Thoracic aorta (tissue), 2 donors: ENCODE results near the gene ZBTB8OS. TPM values are rescaled to one million over a fixed set of nuclear protein-coding genes. Genes with fewer than 3 reads are reported as not detected.
"Not testable (repeated sequence)": the region's sequence is repeated elsewhere in the genome, so short reads cannot be mapped to it uniquely, and the experiment has no call there.

Experiments
- ATAC-seq: fragments of 150-250 bp; one replicate; pipeline ENCODE4 v1.8.0; 2017; ENCODE audit warnings: low read depth; ENCODE audit not compliant: insufficient number of reproducible peaks, low FRiP score
- DNase-seq: peaks from one replicate; pipeline ENCODE4 v3.0.0-alpha.2; 2020; ENCODE audit warnings: low spot score
- H3K27ac ChIP-seq, 2 donors: fragments of 200-600 bp; sonication (generic); 1 replicate in 1 of 2; 2 replicates in 1 of 2; pipeline ENCODE4 v1.5.1; 2016; ENCODE audit warnings: mild to moderate bottlenecking in 2 of 2, moderate library complexity in 2 of 2
- H3K27me3 ChIP-seq: fragments of 200-600 bp; sonication (generic); replicated peaks from 2 replicates; pipeline ENCODE4 v1.6.0; 2016; ENCODE audit warnings: mild to moderate bottlenecking; ENCODE audit not compliant: insufficient read depth
- H3K36me3 ChIP-seq: fragments of 200-600 bp; sonication (generic); one replicate; pipeline ENCODE4 v1.5.1; 2016
- H3K4me1 ChIP-seq, 2 donors: fragments of 200-600 bp; sonication (generic); 1 replicate in 1 of 2; 2 replicates in 1 of 2; pipeline versions ENCODE4 v1.5.1 to v1.6.0; 2016; ENCODE audit warnings: low read depth in 2 of 2, mild to moderate bottlenecking in 1 of 2; ENCODE audit not compliant: control insufficient read depth in 1 of 2
- H3K4me3 ChIP-seq: fragments of 200-600 bp; sonication (generic); 2 replicates; pipeline ENCODE4 v1.5.1; 2016; ENCODE audit warnings: mild to moderate bottlenecking
- H3K9me3 ChIP-seq: fragments of 200-600 bp; sonication (generic); 2 replicates; pipeline ENCODE4 v1.5.1; 2016
- CTCF ChIP-seq: fragments of 200-600 bp; sonication (generic); IDR thresholded peaks from one replicate; pipeline ENCODE4 v1.5.1; 2019; ENCODE audit warnings: antibody characterized with exemption
- total RNA-seq, 2 donors: library from RNA; depleted of rRNA; stranded (reverse); fragments of >200 nt; gene quantifications; one replicate each; pipeline versions ENCODE4 v1.1.0 to v1.2.3, GENCODE V29; 2016

Gene ZBTB8OS
- total RNA-seq, 2 donors from 2014 or later = 29.8 to 48.2 TPM

GRCh38 chr1:32647308-32648134 lies 2.8 kb downstream of the ZBTB8OS start:
- ATAC-seq (no peak), DNase-seq (no peak)
- no peak for TF ChIP-seq CTCF
- Histone ChIP-seq H3K27ac (no peak overlapping the region), H3K9me3 (no peaks in the 10 kb centered on the region), H3K4me1 (peaks cover 23 to 27% of the 10 kb centered on the region in 2 donors), H3K36me3 (no peaks in the 10 kb centered on the region), H3K27me3 (no peaks in the 10 kb centered on the region), H3K4me3 (no peak overlapping the region)

- Histone ChIP-seq H3K4me1 (peaks cover 15% of the 10 kb centered on the region in 2 donors), H3K4me3 (no peak overlapping the region), H3K27me3 (no peaks in the 10 kb centered on the region), H3K27ac (no peak overlapping the region), H3K36me3 (no peaks in the 10 kb centered on the region), H3K9me3 (no peaks in the 10 kb centered on the region)
- ATAC-seq (no peak), DNase-seq (no peak)
- TF ChIP-seq CTCF = no peak
These were observed 5.9 kb downstream of the ZBTB8OS start for GRCh38 chr1:32644426-32644825.

- H3K27ac ChIP-seq, ATAC-seq, DNase-seq, H3K9me3 ChIP-seq, H3K27me3 ChIP-seq, H3K36me3 ChIP-seq, H3K4me3 ChIP-seq, H3K4me1 ChIP-seq: not testable (repeated sequence)
These were observed 8.0 kb downstream of the ZBTB8OS start for GRCh38 chr1:32642292-32642827.

GRCh38 chr1:32639489-32640075 lies 10.8 kb downstream of the ZBTB8OS start:
- Histone ChIP-seq H3K4me3 (no peak overlapping the region), H3K4me1 (no peaks in the 10 kb centered on the region), H3K9me3 (no peaks in the 10 kb centered on the region), H3K36me3 (no peaks in the 10 kb centered on the region), H3K27me3 (no peaks in the 10 kb centered on the region), H3K27ac (no peak overlapping the region)
- TF ChIP-seq CTCF = no peak
- DNase-seq (no peak), ATAC-seq (no peak)

- DNase-seq (no peak), ATAC-seq (no peak)
- Histone ChIP-seq H3K27ac (no peak overlapping the region), H3K4me1 (no peaks in the 10 kb centered on the region), H3K36me3 (peaks cover 5% of the 10 kb centered on the region), H3K9me3 (no peaks in the 10 kb centered on the region), H3K4me3 (no peak overlapping the region), H3K27me3 (no peaks in the 10 kb centered on the region)
- no peak for TF ChIP-seq CTCF
These were observed 13.3 kb downstream of the ZBTB8OS start for GRCh38 chr1:32636914-32637645.
